Measurements from ENCODE around the gene SLC17A7. TPM values are rescaled to one million over a fixed set of nuclear protein-coding genes. Genes with fewer than 3 reads are reported as not detected.

The SLC17A7 gene
- total and polyA plus RNA-seq, 2 of the 13 experiments (the other 11 are each of a cell fraction or from before 2014, with no cell fraction given), result 0.32 TPM; not detected in 1

GRCh38 chr19:49442771-49443365 is 1.5 kb upstream of the SLC17A7 start (continued):
- TF ChIP-seq MLXIP (CRISPR knock-in tag; IDR thresholded peaks at IDR 0.05; ENCODE audit: borderline replicate concordance) (no peak), KAT2B (IDR thresholded peaks at IDR 0.05; ENCODE audit: borderline replicate concordance, low read depth, low read length) (no peak), HIVEP1 (CRISPR knock-in tag; IDR thresholded peaks at IDR 0.05) (no peak), FIP1L1 (IDR thresholded peaks at IDR 0.05; ENCODE audit: borderline replicate concordance, insufficient read depth, low read depth, low read length) (no peak), PRDM15 (CRISPR knock-in tag; IDR thresholded peaks at IDR 0.05) (no peak), MEF2D (CRISPR knock-in tag; IDR thresholded peaks at IDR 0.05) (peak; percentile 33; the same call in 1 of the 2 replicates), ZNF446 (CRISPR knock-in tag; IDR thresholded peaks at IDR 0.05) (peak; percentile 96), NFKB2 (CRISPR knock-in tag; IDR thresholded peaks at IDR 0.05; ENCODE audit: borderline replicate concordance) (no peak), KDM3A (CRISPR knock-in tag; IDR thresholded peaks at IDR 0.05; ENCODE audit: low read depth) (peak; percentile 23; the same call in 1 of the 2 replicates), CREM (IDR thresholded peaks at IDR 0.05) (no peak), CREM (CRISPR knock-in tag; IDR thresholded peaks at IDR 0.05) (no peak), SKI (IDR thresholded peaks at IDR 0.05; ENCODE audit: partially characterized antibody) (peak; percentile 9), FOSL1 (CRISPR knock-in tag; IDR thresholded peaks at IDR 0.05; ENCODE audit: borderline replicate concordance) (no peak), DR1 (CRISPR knock-in tag; IDR thresholded peaks at IDR 0.05) (no peak), CBFB (CRISPR knock-in tag; IDR thresholded peaks at IDR 0.05) (no peak), ZSCAN9 (CRISPR knock-in tag; IDR thresholded peaks at IDR 0.05; ENCODE audit: borderline replicate concordance) (no peak), ZMAT3 (CRISPR knock-in tag; conservative IDR thresholded peaks at IDR 0.05) (0 out of 2 replicates have a peak, but pooled peaks have one; percentile 40)
- TF ChIP-seq, protein P1, sequence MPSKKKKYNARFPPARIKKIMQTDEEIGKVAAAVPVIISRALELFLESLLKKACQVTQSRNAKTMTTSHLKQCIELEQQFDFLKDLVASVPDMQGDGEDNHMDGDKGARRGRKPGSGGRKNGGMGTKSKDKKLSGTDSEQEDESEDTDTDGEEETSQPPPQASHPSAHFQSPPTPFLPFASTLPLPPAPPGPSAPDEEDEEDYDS (CRISPR knock-in tag; IDR thresholded peaks at IDR 0.05), result no peak
- TF ChIP-seq, protein P2, sequence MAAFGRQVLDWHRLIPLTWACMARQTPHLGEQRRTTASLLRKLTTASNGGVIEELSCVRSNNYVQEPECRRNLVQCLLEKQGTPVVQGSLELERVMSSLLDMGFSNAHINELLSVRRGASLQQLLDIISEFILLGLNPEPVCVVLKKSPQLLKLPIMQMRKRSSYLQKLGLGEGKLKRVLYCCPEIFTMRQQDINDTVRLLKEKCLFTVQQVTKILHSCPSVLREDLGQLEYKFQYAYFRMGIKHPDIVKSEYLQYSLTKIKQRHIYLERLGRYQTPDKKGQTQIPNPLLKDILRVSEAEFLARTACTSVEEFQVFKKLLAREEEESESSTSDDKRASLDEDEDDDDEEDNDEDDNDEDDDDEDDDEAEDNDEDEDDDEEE (CRISPR knock-in tag; IDR thresholded peaks at IDR 0.05), result 0 out of 2 replicates have a peak, but pooled peaks have one; percentile 2
